HG03097 (cell line): ENCODE measurements around the gene NBPF3.
"Not testable (repeated sequence)": the region's sequence is repeated elsewhere in the genome, so short reads cannot be mapped to it uniquely, and the experiment has no call there.

Source experiments
- ATAC-seq: cut with Tn5 transposase; IDR thresholded peaks from one replicate; pipeline ENCODE4 v1.9.1; 2021; ENCODE audit not compliant: unreplicated experiment, low FRiP score

Gene NBPF3

DNA sequence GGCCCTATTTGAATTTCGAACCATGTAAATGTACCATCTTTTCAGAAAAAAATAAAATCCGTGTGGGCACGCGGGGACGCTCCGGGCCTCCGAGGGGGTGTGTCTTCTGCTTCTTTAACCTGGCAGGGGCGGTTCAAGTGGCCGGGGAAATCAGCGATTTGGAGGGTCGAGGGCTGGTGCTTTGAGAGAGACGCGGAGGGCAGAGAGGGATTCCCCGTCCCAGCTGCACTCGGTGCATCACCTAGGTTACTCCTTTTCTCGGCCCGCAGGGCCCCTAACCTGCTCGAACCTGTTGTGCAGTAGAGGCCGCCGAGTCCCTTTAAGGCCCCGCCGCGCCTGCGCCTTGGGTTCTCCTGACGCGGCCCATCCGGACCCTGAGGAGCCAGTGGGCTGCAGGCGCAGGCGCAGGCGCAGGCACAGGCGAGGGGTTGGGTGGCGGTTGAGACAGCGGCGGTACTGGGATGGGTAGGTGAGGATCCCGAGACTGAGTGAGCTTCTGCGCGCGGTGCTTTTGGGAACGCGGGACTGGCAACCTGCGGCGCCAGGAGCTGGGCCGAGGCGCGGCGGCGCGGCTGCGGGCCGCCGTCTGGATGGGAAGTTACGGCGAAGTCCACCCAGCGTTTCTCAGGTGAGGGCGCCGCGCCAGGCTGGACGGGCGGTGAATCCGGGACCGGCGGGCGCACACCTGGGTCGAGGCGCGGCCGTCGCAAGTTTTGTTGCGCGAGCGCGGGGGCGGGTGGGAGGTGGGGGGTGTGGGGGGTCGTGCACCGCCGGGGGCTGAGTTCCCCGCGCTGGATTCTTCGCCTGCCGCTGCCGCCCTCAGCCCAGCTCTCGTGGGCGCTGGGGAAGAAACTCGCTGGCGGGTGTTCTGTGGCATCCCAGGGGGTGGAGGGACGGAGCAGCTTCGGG is at the start of gene NBPF3:
Gene NBPF3 (plus strand): TSS at position 417 of the 909 bp plus-strand sequence. CDS start 4,950 bp downstream, outside the sequence.
- peak; percentile 88 for ATAC-seq

- ATAC-seq = no peak
These were observed 48.4 kb upstream of the NBPF3 start for GRCh38 chr1:21391497-21391896.

GRCh38 chr1:21392587-21393263 is 47.2 kb upstream of the NBPF3 start:
- ATAC-seq = no peak

DNA sequence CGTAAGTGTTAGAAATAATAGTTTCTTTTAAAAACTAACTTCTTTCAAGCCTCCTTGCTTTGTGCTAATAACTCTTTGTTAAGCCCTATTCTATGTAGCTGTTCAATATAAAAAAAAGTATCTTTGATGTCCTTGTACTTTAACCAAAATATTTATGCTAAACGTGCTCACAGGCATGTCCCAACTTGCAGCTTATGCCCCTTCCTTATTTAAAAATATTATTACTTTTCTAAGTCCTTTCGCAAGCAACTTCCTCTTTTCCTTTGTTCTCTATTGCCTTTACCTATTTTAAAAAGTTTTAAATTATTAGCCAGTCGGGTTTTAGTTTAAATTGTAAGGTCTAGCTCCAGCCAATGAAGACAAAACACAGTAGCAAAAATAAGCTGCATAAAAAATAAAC is 43.4 kb upstream of the NBPF3 start:
- ATAC-seq = no peak

- no peak for ATAC-seq
These were observed 42.1 kb upstream of the NBPF3 start for GRCh38 chr1:21397813-21398188.

DNA sequence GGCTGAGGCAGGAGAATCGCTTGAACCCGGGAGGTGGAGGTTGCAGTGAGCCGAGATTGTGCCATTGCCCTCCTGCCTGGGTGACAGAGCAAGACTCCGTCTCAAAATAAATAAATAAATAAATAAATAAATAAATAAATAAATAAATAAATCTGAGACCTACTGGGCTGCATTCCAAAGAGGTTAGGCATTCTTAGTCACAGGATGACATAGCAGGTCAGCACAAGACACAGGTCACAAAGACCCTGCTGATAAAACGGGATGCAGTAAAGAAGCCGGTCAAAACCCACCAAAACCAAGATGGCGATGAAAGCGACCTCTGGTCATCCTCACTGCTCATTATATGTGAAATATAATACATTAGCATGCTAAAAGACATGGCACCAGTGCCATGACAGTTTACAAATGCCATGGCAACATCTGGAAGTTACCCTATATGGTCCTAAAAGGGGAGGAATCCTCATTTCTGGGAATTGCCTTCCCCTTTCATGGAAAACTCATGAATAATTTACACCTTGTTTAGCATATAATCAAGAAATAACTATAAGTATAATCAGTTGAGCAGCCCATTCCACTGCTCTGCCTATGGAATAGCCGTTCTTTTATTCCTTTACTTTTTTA is 38.1 kb upstream of the NBPF3 start:
- ATAC-seq = not testable (repeated sequence)

DNA sequence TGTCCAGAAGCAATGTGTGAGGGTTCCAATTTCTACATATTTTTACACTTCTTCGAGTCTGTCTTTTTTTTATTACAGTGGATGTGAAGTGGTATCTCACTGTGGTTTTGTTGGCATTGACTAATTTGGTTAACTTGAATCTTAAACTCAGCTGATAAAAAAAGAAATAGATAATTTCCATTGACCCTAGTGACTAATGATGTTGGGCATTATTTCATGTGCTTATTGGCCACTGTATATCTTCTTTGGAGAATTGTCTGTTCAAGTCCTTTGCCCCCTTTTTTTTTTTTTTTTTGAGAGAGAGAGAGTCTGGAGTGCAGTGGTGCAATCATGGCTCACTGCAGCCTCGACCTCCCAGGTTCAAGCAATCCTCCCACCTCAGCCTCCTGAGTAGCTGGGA is 33.3 kb upstream of the NBPF3 start:
- ATAC-seq = no peak

GRCh38 chr1:21409897-21410296 is 30.0 kb upstream of the NBPF3 start:
- ATAC-seq = not testable (repeated sequence)

DNA sequence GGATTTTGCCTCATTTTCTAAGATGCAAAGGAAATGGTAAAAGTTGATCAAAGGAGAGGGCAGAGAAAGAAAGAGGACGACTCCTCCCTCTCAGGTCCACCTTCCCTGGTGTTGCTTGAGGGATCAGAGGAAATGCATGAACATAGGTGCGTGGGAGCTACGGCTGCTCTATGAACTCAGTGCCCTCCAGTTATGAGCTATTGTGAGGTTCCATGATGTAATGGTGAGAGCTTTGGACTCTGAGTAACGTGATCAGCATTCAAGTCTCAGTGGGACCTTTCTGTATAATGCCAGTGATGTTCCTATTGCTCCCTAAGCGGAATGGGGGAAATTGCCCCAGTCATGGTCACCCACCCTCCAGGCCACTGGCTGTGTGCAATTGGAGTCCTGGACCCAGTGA is 25.9 kb upstream of the NBPF3 start:
- ATAC-seq = no peak

DNA sequence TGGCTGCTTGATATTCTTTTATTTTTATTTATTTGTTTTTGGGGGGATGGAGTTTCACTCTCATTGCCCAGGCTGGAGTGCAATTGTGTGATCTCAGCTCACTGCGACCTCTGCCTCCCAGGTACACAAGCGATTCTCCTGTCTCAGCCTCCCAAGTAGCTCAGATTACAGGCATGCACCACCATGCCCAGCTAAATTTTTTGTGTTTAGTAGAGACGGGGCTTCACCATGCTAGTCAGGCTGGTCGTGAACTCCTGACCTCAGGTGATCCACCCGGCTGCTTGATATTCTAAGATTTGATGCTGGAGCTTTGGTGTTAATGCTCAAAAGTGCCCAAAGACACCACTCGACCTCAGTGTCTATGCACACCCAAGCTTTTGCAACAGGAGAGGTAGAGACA is 19.6 kb upstream of the NBPF3 start:
- ATAC-seq = not testable (repeated sequence)

GRCh38 chr1:21421307-21421706 is 18.6 kb upstream of the NBPF3 start:
- not testable (repeated sequence) for ATAC-seq

GRCh38 chr1:21427798-21428480 is 12.0 kb upstream of the NBPF3 start:
- ATAC-seq = not testable (repeated sequence)

GRCh38 chr1:21428481-21429073 is 11.4 kb upstream of the NBPF3 start:
- ATAC-seq = not testable (repeated sequence)

GRCh38 chr1:21429210-21429609 is 10.7 kb upstream of the NBPF3 start:
- ATAC-seq = not testable (repeated sequence)

DNA sequence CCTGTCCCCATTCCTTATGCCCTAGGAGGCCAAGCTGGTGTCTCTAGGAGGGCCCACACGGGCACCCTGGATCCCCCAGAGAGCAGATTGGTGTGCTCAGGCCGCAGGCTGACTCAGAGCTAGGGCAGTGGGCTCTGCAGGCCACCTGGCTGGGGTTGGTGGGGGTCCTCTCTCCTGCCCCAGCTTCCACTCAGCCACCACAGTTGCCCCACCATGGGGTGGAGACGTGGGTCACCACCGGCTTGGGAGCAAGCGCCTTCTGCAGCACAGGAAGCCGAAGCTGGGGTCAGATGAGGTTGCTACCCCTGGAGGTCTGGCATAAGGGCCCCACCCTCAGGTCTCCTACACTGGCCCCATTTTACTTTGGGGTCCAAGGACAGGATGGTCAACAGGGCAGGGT is 9.1 kb upstream of the NBPF3 start:
- not testable (repeated sequence) for ATAC-seq

DNA sequence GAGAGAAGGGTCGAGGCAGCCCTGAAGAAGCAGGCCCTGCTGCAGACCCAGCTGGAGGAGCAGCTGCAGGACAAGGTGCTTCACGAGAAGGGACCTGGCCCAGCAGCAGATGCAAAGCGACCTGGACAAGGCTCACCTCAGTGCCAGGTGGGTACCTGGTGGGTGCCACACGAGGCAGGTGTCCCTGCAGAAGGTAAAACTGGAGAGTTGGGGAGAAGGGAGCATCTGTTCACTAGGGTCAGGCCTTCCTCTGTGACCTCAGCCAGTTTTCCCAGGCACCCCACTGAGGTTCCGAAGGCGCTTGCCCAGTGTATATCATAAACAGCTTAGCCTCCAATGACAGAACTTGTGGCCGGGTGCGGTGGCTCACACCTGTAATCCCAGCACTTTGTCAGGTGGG is 5.5 kb upstream of the NBPF3 start:
- no peak for ATAC-seq

GRCh38 chr1:21435646-21436487 is 4.1 kb upstream of the NBPF3 start:
- ATAC-seq = no peak

DNA sequence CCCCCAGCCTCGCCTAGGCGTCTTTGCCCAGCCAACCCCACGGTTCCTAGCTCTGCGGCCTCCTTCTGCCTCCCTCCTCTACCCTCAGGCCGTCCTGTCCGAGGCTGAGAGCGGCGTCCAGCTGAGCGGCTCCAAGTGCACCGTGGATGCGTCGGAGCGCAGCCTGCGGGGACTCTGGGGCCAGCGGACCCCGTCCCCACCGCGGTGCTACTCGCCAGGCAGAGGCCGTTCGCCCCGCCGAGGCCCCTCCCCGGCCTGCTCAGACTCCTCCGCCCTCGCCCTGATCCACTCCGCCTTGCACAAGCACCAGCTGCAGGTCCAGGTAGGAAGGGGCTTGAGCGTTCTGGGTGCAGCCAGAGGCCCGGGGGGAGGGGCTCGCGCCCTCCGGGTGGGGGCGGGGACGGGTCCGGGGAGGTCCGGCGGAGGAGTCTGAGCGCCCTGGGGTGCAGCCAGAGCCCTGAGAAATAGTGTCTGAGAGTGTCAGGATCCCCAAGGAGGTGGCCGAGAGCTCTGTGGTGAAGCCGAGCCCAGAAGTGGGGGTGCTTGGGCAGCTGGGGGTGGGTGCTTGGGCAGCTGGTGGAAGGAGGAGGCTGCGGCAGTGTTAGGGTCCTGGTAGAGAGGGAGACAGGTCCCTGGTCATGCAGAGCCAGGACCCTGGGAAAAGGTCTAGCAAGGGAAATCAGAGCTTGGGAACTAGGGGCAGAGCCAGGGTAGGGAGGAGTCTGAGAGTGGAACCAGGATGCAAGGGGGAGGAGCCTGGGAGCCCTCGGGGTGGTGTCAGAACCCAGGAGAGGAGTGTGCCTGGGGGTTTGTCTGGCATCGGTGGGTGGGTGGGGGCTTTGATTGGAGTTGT is 3.2 kb upstream of the NBPF3 start:
- no peak for ATAC-seq

DNA sequence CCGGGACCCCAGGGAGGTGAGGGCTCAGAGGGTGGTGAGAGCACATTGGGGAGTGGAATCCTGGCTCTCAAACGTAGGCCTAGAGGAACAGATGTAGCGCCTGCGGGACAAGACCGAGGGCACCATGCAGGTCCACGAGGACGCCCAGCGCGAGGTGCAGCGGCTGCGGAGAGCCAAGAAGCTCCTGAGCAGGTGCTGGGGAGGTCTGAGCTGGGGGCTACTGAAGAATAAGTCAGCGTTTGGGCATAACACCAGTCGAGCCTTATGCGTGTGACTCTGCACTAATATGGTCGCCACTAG is 2.6 kb upstream of the NBPF3 start:
- ATAC-seq = no peak
